HG03378 (cell line): Measurements from ENCODE around the gene MADCAM1.
A peak's percentile ranks its signal among the peaks of the same experiment; 100 is the strongest.

Experiments used
- ATAC-seq: cut with Tn5 transposase; IDR thresholded peaks from one replicate; pipeline ENCODE4 v1.9.1; 2021; ENCODE audit warnings: mild to moderate bottlenecking, moderate library complexity; ENCODE audit not compliant: unreplicated experiment

Gene MADCAM1

GRCh38 chr19:531009-531752 lies 34.9 kb downstream of the MADCAM1 start:
- ATAC-seq: peak; percentile 33

- ATAC-seq: peak; percentile 20
Measured at GRCh38 chr19:531753-532560, 35.7 kb downstream of the MADCAM1 start, which contains the start of gene CDC34. CDC34 (plus strand) TSS chr19:531760; CDS start chr19:531932, 172 bp downstream.

DNA sequence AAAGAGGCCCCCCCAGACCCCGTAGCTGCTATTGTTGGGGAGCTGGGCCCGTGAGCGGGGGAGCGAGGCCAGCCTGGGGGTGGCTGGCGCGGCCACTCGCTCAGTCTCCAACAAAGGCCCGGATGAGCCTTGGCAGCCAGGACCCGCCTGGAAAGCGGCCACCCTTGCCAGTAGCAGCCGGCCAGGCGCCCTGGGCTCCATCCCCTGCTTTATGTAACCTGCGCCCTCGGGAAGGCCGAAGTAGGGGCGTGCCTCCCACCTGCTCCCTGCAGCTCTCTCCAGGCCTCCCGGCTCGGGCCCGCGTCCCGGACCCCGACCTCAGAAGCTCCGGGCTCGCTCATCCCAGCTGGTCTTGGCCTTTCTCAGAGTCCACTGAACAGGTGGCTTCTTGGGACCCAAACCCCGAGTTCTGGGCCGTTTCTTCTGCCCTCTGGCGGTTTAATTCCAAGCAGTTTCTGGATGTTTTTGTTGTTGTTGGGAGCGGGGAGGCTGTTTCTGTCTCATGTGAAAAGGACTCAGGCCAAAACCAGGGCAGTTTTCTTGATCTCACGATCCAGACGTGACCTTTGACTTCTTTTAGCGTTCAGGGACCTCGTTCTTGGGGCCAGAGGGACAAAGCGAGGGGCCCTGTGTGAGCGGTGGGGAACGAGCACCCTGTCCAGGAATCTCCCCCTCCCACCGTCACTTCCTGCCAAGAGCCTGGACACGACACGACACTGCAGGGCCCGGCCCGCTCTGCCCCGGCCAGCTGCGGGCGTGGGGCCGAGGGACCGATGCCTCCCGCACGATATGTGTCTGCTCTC lies 36.5 kb downstream of the MADCAM1 start:
- no peak for ATAC-seq

DNA sequence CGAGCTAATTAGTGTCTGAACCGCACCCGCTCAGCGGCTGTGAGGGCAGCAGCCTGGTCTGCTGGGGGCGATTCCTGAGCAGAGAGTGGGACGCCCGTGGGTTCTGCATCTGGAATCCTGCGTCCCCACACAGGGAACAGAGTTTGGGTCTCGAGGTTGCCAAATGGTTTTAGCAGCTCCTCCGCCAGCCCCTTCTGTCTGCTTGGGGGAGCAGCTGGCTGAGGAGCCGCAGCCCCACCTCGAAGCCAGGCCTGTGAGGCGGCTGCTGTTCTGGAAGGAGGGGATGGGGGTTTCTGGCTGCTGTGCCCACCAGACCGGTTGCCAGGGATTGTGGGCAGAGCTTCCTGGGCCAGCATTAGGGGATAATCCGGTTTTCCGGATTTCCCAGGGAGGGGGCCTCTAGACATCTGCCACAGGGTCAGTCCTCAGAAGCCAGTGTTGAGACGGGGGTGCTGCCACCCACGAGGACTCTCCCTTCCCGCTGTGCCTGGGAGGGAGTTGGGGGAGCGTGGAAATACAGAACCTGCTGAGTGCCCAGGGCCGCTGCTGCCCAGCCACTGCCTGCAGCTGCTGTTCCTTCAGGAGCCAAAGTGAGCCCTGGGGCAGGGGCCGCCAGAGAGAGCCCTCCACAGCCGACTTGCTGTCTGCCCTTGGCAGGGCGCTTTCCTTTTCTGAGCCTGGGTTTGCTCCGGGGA lies 37.2 kb downstream of the MADCAM1 start:
- ATAC-seq: no peak

GRCh38 chr19:534088-534487 lies 37.8 kb downstream of the MADCAM1 start:
- ATAC-seq: no peak

- ATAC-seq: no peak
Measured at GRCh38 chr19:535017-535835, 38.9 kb downstream of the MADCAM1 start.

GRCh38 chr19:536031-536880 lies 40.0 kb downstream of the MADCAM1 start:
- no peak for ATAC-seq

- no peak for ATAC-seq
Measured at GRCh38 chr19:536881-537404, 40.7 kb downstream of the MADCAM1 start.

DNA sequence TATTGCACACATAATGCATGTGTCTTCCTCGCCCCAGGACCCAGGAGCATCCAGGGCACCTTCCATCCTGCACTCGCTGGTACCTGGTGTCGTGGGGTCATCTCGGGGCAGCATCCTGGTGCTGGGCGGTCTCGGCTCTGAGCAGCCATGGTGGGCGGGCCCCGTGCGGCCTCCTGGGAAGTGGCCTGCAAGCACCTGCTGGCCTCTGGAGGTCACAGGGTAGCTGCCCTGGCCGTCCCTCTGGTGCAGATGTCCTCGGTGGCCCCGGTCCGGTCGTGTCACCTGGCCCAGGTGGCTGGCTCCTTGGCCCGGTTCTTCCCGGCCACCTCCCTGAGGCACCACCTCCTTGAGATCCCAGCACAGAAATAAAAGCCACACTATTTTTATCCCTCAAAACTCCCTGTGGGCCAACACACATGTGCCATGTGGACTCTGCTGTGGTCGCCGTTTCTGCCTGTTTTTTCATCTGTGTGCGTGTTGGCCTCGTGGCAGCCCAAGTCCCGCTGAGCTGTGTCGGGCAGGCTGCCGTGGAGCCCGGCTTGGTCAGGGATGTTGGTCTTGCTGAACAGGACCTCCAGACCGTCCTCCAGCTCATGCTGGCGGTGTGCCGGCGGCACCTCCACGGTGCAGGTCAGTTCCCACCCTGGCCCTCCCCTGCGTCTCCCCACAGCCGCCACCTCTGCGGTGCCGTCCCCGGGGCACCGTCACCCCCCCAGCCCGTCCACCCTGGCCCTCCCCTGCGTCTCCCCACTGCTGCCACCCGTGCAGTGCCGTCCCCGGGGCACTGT lies 42.5 kb downstream of the MADCAM1 start:
- no peak for ATAC-seq

GRCh38 chr19:539429-540030 lies 43.2 kb downstream of the MADCAM1 start:
- no peak for ATAC-seq

DNA sequence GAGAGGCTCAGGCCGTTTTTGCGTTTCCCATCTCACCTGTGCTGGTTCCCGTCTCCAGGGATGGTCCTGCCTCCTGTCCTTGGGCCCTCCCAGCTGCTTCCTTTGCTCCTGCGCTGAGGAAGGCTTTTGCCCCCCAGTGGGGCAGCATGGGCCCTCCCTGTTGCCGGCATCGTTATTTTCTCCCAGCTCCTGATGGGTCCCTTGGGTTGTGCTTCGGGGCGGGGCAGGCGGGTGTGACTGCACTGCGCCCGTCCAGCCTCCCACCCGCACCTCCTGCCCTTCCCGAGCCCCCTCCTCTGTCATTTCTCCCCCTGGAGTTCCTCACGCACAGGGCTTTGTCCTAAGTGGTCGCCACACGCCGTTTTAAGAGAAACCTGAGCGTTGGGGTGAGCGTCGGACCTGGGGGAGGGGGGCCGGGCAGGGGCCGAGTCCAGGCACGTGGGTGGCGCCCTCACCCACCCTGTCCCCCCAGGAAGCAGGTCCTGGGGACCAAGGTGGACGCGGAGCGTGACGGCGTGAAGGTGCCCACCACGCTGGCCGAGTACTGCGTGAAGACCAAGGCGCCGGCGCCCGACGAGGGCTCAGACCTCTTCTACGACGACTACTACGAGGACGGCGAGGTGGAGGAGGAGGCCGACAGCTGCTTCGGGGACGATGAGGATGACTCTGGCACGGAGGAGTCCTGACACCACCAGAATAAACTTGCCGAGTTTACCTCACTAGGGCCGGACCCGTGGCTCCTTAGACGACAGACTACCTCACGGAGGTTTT lies 44.8 kb downstream of the MADCAM1 start:
- no peak for ATAC-seq

DNA sequence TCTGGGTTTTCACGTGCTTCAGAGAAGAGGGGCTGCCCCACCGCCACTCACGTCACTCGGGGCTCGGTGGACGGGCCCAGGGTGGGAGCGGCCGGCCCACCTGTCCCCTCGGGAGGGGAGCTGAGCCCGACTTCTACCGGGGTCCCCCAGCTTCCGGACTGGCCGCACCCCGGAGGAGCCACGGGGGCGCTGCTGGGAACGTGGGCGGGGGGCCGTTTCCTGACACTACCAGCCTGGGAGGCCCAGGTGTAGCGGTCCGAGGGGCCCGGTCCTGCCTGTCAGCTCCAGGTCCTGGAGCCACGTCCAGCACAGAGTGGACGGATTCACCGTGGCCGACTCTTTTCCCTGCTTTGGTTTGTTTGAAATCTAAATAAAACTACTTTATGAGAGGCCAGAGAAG lies 45.4 kb downstream of the MADCAM1 start:
- ATAC-seq: no peak

- no peak for ATAC-seq
Measured at GRCh38 chr19:542173-542866, 46.0 kb downstream of the MADCAM1 start.

- no peak for ATAC-seq
Measured at GRCh38 chr19:543910-544608, 47.8 kb downstream of the MADCAM1 start, which contains the start of gene GZMM. GZMM (plus strand) TSS chr19:544053; CDS start chr19:544072, 19 bp downstream.

DNA sequence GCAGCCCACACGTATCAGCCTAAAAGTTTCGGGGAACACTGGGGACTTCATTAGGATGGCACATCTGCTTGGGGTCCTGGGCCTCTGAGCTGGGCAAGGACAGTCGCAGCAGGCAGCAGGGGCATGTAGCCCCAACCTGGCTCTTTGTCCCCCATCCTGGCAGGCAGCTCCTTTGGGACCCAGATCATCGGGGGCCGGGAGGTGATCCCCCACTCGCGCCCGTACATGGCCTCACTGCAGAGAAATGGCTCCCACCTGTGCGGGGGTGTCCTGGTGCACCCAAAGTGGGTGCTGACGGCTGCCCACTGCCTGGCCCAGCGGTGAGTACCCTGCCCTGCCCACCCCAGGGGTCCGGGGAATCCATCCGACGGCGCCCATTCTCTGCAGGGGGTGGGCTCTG lies 50.8 kb downstream of the MADCAM1 start:
- ATAC-seq: no peak
